GM18508 (cell line): ENCODE measurements around the gene ZNF140.
A peak's percentile ranks its signal among the peaks of the same experiment; 100 is the strongest.

Experiments
- ATAC-seq: cut with Tn5 transposase; IDR thresholded peaks from one replicate; pipeline ENCODE4 v1.9.1; 2021; ENCODE audit warnings: moderate number of reproducible peaks; ENCODE audit not compliant: insufficient read depth, unreplicated experiment

ZNF140 gene

GRCh38 chr12:133080368-133081158, at the start of gene ZNF140:
TSS of gene ZNF140 (plus strand) at chr12:133080923. CDS start at chr12:133081321, 398 bp downstream.
- peak; percentile 45 for ATAC-seq

- ATAC-seq: peak; percentile 89
Measured at GRCh38 chr12:133037207-133038005, 43.3 kb upstream of the ZNF140 start, which contains the start of gene ZNF84. TSS of gene ZNF84 (plus strand) at chr12:133037509. CDS start at chr12:133041468, 3,959 bp downstream.

- no peak for ATAC-seq
Measured at GRCh38 chr12:133038118-133038709, 42.5 kb upstream of the ZNF140 start.

GRCh38 chr12:133046698-133047097, 34.0 kb upstream of the ZNF140 start:
- ATAC-seq: no peak

- ATAC-seq: no peak
Measured at GRCh38 chr12:133057446-133057845, 23.3 kb upstream of the ZNF140 start.

- ATAC-seq: no peak
Measured at GRCh38 chr12:133058203-133059113, 22.3 kb upstream of the ZNF140 start.

- ATAC-seq: no peak
Measured at GRCh38 chr12:133061954-133062353, 18.8 kb upstream of the ZNF140 start.

- ATAC-seq: no peak
Measured at GRCh38 chr12:133063556-133063955, 17.2 kb upstream of the ZNF140 start.

GRCh38 chr12:133073836-133074235, 6.9 kb upstream of the ZNF140 start:
- no peak for ATAC-seq

GRCh38 chr12:133080026-133080367, 726 bp upstream of the ZNF140 start:
- ATAC-seq: peak; percentile 66

GRCh38 chr12:133081159-133081780, 547 bp downstream of the ZNF140 start:
- ATAC-seq: no peak

- ATAC-seq: no peak
Measured at GRCh38 chr12:133083345-133083744, 2.6 kb downstream of the ZNF140 start.

- ATAC-seq: no peak
Measured at GRCh38 chr12:133105620-133106019, 24.9 kb downstream of the ZNF140 start.

- no peak for ATAC-seq
Measured at GRCh38 chr12:133106253-133106652, 25.5 kb downstream of the ZNF140 start.

GRCh38 chr12:133107121-133107520, 26.4 kb downstream of the ZNF140 start:
- ATAC-seq: no peak

GRCh38 chr12:133108150-133108549, 27.4 kb downstream of the ZNF140 start:
- no peak for ATAC-seq

- no peak for ATAC-seq
Measured at GRCh38 chr12:133120385-133121191, 39.9 kb downstream of the ZNF140 start.

- no peak for ATAC-seq
Measured at GRCh38 chr12:133124674-133125073, 44.0 kb downstream of the ZNF140 start.
